AG04449 (cell line): ENCODE measurements around the gene BABAM2.

Experiments
- CTCF ChIA-PET: fragments of 350-600 bp; formaldehyde crosslinking; extraction: SDS; loops from one replicate; lab custom pipeline; 2021; ENCODE audit warnings: antibody characterized with exemption; lab: Yijun Ruan, JAX
- POLR2A ChIA-PET: fragments of 400-600, 350-600 bp; formaldehyde crosslinking; extraction: SDS; loops from one replicate; lab custom pipeline; 2020; ENCODE audit warnings: antibody characterized with exemption, inconsistent platforms; lab: Yijun Ruan, JAX
- DNase-seq: peaks from one replicate; pipeline ENCODE4 v3.0.0-alpha.2; 2010; ENCODE audit warnings: low read depth, low spot score
- H3K4me3 ChIP-seq: 2 replicates; pipeline ENCODE4 v1.5.1; 2011; ENCODE audit warnings: low read depth, mild to moderate bottlenecking, control low read depth, low read length
- TF ChIP-seq, protein P1 (sequence below): IDR thresholded peaks from one replicate; pipeline ENCODE4 v1.5.1; 2011; ENCODE audit warnings: mild to moderate bottlenecking, moderate library complexity, low read length, control low read depth, inconsistent platforms; ENCODE audit not compliant: insufficient read depth; ENCODE audit errors: missing control alignments

BABAM2 gene

DNA sequence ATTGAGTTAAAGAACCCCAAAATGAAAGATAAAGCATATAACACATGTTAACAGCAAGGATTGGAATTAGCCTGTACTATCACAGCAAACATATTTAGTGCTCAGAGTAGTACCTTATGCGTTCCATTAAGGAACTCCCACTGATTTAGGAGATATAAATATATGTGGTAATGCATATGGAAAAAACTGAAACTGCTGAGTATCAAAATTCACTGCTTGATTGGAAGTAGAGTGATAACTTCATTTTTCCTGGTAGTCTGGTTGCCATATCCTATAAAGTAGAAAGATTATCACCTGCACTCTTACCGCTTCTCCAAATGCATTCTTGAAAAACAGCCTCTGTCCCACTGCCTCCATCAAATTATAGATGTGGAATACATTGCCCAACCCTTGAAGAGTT lies 407.0 kb downstream of the BABAM2 start:
- H3K4me3 ChIP-seq = no peak overlapping the region
- TF ChIP-seq, protein P1, sequence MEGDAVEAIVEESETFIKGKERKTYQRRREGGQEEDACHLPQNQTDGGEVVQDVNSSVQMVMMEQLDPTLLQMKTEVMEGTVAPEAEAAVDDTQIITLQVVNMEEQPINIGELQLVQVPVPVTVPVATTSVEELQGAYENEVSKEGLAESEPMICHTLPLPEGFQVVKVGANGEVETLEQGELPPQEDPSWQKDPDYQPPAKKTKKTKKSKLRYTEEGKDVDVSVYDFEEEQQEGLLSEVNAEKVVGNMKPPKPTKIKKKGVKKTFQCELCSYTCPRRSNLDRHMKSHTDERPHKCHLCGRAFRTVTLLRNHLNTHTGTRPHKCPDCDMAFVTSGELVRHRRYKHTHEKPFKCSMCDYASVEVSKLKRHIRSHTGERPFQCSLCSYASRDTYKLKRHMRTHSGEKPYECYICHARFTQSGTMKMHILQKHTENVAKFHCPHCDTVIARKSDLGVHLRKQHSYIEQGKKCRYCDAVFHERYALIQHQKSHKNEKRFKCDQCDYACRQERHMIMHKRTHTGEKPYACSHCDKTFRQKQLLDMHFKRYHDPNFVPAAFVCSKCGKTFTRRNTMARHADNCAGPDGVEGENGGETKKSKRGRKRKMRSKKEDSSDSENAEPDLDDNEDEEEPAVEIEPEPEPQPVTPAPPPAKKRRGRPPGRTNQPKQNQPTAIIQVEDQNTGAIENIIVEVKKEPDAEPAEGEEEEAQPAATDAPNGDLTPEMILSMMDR = no peak
- POLR2A ChIA-PET = no interaction called here
- DNase-seq = no peak
- CTCF ChIA-PET = no interaction called here

DNA sequence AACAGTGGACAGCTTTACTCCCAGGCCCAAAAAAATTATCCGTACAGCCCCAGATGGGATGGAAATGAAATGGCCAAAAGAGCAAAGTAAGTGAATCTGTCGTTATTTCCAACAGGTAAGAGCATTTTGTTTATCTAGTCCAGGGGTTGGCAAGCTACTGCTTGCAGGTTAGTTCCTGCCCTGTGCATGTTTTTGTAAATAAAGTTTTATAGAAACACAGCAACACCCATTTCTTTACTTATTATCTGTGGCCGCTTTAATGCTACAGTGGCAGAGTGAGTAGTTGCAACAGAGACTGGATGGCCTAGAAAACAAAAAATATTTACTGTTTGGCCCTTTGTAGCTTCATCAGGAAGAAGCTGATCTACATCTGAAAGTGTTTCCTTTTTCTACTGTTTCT lies 407.9 kb downstream of the BABAM2 start:
- ChIA-PET CTCF (interaction anchor here (1.0 to 1.1 kb wide), 2 partner anchors 12 to 20 kb away, joined by 3 to 5 read pairs; no protein-coding TSS in a partner anchor), POLR2A (interaction anchor here (0.6 kb wide), 1 partner anchor 378 kb away, joined by 4 read pairs; no protein-coding TSS in a partner anchor)
- DNase-seq = no peak
- TF ChIP-seq, protein P1 = no peak
- H3K4me3 ChIP-seq = no peak overlapping the region

DNA sequence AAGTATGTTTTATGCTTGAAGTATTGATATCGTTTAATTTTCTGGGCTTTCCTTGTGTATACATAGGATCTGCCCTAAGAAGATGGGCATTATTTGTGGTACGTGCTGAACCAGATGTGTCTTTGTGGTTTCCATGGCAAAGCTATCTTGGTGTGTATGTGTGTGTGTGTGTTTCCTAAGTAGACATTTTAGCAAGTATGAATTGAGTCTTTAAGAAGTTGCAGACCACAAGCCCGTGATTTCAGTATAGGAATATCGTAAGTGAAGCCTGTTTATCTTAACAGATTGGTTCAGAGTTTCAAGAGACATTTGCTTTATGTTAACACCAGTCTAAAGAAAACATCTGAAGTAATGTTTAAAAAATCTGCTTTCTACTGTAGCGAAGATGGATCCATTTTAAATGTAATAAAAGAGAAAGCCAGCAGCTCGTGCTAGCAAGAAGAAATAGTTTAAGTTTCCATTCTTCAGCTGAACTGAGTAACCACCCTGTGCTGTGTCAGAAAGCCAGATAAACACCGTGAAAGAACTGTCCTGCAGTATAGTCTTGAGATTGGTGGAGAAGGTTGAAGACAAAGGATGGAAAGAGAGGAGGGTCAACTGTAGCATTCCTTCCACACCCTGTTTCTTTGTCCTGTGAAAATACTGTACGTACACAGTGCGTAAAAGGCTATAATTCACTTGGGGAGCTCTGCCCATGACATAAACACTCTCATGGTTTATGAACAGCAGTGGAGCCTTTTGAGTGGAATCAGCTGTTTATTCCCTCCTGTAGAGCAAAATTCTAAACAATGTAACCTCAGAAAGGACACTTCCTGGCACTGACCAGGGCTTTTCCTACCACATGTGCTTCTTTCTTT lies 410.2 kb downstream of the BABAM2 start:
- TF ChIP-seq, protein P1 = no peak
- peak overlapping the region; percentile 37 for H3K4me3 ChIP-seq
- ChIA-PET POLR2A (interaction anchor here (0.5 kb wide), 1 partner anchor 25 kb away, joined by 4 read pairs; no protein-coding TSS in a partner anchor), CTCF (interaction anchor here (0.8 kb wide), 1 partner anchor 76 kb away, joined by 3 read pairs; no protein-coding TSS in a partner anchor)
- DNase-seq = peak; percentile 80

DNA sequence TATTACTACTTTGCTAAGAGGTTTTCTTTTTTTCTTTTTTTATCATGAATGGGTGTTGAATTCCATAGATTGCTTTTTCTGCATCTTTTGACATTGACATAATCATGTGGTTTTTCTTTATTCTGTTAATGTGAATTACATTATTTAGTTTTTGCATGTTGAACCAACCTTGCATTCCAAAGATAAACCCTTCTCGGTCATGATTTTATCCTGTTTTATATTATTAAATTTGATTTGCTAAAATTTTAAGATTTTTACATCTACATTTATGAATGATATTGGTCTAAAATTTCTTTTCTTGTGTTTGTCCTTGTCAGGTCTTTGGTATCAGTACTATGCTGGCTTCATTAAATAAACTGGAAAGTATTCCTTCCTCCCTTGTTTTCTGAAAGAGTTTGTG lies 414.7 kb downstream of the BABAM2 start:
- ChIA-PET POLR2A (no interaction called here), CTCF (no interaction called here)
- TF ChIP-seq, protein P1 = no peak
- H3K4me3 ChIP-seq = no peak overlapping the region
- DNase-seq = no peak

GRCh38 chr2:28310107-28310506 lies 419.6 kb downstream of the BABAM2 start:
- no peak for DNase-seq
- no peak overlapping the region for H3K4me3 ChIP-seq
- ChIA-PET POLR2A (no interaction called here), CTCF (interaction anchor here (0.6 to 1.2 kb wide), 2 partner anchors 11 to 16 kb away, joined by 3 to 5 read pairs; no protein-coding TSS in a partner anchor)
- TF ChIP-seq, protein P1 = no peak

GRCh38 chr2:28311660-28312249 lies 421.2 kb downstream of the BABAM2 start:
- no peak overlapping the region for H3K4me3 ChIP-seq
- DNase-seq = no peak
- CTCF ChIA-PET = interaction anchor here (0.8 to 1.1 kb wide), 2 partner anchors 10 to 11 kb away, joined by 3 to 4 read pairs; no protein-coding TSS in a partner anchor
- POLR2A ChIA-PET = no interaction called here
- TF ChIP-seq, protein P1 = no peak
